Activated CD4-positive, alpha-beta T cell treated with anti-CD3 and anti-CD28 coated beads, Interleukin-2, amount 10 ng/mL, durations not matched to agents 7 days and 5 days (primary cell): ENCODE data around the gene CISTR. TPM values are rescaled to one million over a fixed set of nuclear protein-coding genes. Genes with fewer than 3 reads are reported as not detected.

Source experiments
- CTCF ChIA-PET: fragments of 350-600 bp; sonication (Branson Sonifier 250); formaldehyde crosslinking; loops from one replicate; lab custom pipeline; 2021; ENCODE audit warnings: antibody characterized with exemption; lab: Charles Lee
- POLR2A ChIA-PET: fragments of 350-600 bp; sonication (Branson Sonifier 250); formaldehyde crosslinking; loops from one replicate; lab custom pipeline; 2021; ENCODE audit warnings: antibody characterized with exemption; lab: Charles Lee
- DNase-seq: peaks from one replicate; pipeline ENCODE4 v3.0.0-alpha.2; 2020
- H3K27ac Mint-ChIP-seq: one replicate; pipeline ENCODE4 v1.8.0; 2021; ENCODE audit warnings: mild to moderate bottlenecking, moderate library complexity, mixed read lengths
- H3K27me3 Mint-ChIP-seq: one replicate; pipeline ENCODE4 v1.8.0; 2021; ENCODE audit warnings: mixed read lengths
- H3K36me3 Mint-ChIP-seq: one replicate; pipeline ENCODE4 v1.8.0; 2021; ENCODE audit warnings: low read depth, mixed read lengths
- H3K4me1 Mint-ChIP-seq: one replicate; pipeline ENCODE4 v1.8.0; 2021; ENCODE audit warnings: mixed read lengths
- H3K4me3 Mint-ChIP-seq: one replicate; pipeline ENCODE4 v1.8.0; 2021; ENCODE audit warnings: mild to moderate bottlenecking, moderate library complexity, mixed read lengths
- H3K9me3 Mint-ChIP-seq: one replicate; pipeline ENCODE4 v1.8.0; 2021; ENCODE audit warnings: mixed read lengths
- total RNA-seq, 2 experiments: library from RNA; stranded (reverse); gene quantifications; one replicate each; pipeline ENCODE4 v1.2.3, GENCODE V29; 2021

The CISTR gene
- total RNA-seq, 2 experiments from 2014 or later = not detected

DNA sequence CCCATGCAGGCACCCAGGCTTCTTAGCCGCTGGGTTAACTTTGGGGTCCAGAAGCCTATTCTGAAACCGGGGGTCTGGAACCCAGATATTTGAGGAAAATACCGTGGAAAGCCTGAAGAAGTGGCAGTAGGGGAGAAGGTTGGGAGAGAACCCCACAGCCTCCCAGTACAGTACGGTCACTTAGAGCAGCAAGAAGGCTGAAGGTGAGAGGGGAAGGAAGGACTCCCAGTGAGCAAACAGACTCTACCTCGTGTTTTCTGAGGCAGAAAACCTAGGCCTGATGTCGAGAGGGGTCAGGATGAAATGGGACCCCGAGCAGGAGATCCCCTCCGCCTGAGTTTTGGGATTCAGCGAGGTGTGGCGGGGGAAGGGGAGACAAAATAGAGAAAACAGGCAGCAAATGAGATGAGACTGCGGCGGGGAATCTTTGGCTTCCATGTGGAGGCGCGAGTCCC is 13.8 kb downstream of the CISTR start:
- no peaks in the 10 kb centered on the region for H3K9me3 Mint-ChIP-seq
- peaks cover 50% of the 10 kb centered on the region for H3K27me3 Mint-ChIP-seq
- CTCF ChIA-PET = interaction anchor here (0.6 to 2.6 kb wide), 4 partner anchors 10 to 113 kb away, joined by 3 to 9 read pairs (median 6); no protein-coding TSS in a partner anchor
- no peak for DNase-seq
- peaks cover 16% of the 10 kb centered on the region for H3K4me1 Mint-ChIP-seq
- no peak overlapping the region for H3K4me3 Mint-ChIP-seq
- H3K27ac Mint-ChIP-seq = no peak overlapping the region
- no peaks in the 10 kb centered on the region for H3K36me3 Mint-ChIP-seq
- POLR2A ChIA-PET = no interaction called here

DNA sequence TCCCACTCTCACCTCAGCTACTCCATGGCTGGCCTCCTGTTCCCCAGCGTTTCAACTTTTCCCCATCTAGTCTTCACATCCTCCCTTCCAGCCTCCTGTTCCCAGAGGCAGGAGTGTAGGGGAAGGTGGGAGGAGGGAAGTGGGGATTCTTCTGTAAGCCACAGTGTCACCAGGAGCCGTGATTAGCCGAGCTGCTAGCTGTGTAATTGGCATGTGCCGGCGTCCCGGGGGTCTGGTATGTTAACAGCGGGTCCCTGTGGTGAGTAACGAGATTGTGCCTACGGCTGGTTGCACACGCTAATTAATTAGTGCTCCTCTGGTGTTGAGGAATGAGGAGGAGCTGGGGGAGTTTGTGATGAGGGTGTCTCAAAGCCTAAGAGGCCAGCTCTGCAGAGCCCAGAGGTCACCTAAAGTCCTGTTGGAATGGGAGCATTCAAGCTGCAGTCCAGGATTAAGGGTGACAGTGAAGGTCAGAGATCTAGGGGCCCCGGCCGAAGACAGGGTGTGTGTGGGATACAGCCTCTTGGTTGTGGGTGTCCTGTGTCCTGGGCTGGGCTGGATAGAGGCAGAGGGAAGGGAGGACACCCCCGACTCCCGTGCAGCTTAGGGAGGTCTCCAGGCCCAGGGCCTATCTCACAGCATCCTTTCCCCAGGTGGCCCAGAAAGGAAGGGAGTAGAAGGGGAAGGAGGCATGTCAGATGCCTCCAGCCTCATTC is 14.5 kb downstream of the CISTR start:
- Mint-ChIP-seq H3K27me3 (peaks cover 49% of the 10 kb centered on the region), H3K4me1 (peaks cover 16% of the 10 kb centered on the region), H3K27ac (no peak overlapping the region), H3K4me3 (no peak overlapping the region), H3K9me3 (no peaks in the 10 kb centered on the region), H3K36me3 (no peaks in the 10 kb centered on the region)
- DNase-seq = no peak
- CTCF ChIA-PET = interaction anchor here (1.1 to 12.7 kb wide), 5 partner anchors 6 to 264 kb away, joined by 3 to 155 read pairs (median 7); no protein-coding TSS in a partner anchor
- POLR2A ChIA-PET = interaction anchor here (0.6 kb wide), 1 partner anchor 454 kb away, joined by 4 read pairs; no protein-coding TSS in a partner anchor

DNA sequence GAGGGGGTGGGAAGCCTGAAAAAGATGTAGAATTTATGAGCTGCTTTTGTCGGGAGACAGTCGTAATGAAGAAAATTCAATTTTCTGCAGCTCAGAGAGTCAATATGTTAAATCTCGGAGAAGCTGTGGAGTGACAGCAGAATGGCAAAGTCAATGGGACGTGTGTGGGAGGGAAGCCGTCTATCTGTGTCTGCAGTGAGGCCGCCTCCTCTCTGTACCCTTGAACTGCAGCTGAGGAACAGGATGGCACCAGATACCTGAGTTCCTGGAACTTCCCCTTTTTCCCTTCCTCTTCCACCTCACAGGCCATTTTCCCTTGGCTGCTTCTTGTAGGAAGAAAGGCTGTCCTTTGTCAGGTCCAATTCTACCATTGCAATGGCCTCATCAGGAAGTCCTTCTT is 15.2 kb downstream of the CISTR start:
- no peak for DNase-seq
- H3K36me3 Mint-ChIP-seq = no peaks in the 10 kb centered on the region
- no peaks in the 10 kb centered on the region for H3K9me3 Mint-ChIP-seq
- peaks cover 16% of the 10 kb centered on the region for H3K4me1 Mint-ChIP-seq
- no peak overlapping the region for H3K4me3 Mint-ChIP-seq
- no peak overlapping the region for H3K27ac Mint-ChIP-seq
- ChIA-PET POLR2A (interaction anchor here (0.6 kb wide), 1 partner anchor 455 kb away, joined by 4 read pairs; no protein-coding TSS in a partner anchor), CTCF (interaction anchor here (1.1 to 12.7 kb wide), 5 partner anchors 7 to 265 kb away, joined by 3 to 155 read pairs (median 7); no protein-coding TSS in a partner anchor)
- peaks cover 47% of the 10 kb centered on the region for H3K27me3 Mint-ChIP-seq

DNA sequence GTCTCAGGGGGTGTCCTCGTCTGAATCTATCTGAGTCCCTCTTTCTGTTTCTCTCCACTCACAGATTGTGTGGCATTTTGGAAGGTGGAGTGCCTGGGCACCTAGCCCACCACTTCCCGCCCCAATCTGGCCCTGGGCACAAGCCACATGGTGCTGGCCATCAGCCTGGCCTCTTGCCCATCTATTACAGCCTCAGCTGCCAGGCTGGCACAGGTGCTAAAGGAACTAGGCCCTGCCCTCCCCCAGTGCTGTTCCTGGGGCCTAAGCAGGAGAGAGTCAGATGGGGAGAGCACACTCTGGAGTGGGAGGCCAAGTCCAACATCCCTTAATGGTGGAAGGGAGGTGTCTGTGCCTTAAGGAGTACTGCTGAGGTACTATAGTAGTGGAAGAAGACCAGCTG is 16.2 kb downstream of the CISTR start:
- Mint-ChIP-seq H3K27ac (no peak overlapping the region), H3K4me3 (no peak overlapping the region), H3K9me3 (no peaks in the 10 kb centered on the region), H3K27me3 (peaks cover 47% of the 10 kb centered on the region), H3K4me1 (peaks cover 16% of the 10 kb centered on the region), H3K36me3 (no peaks in the 10 kb centered on the region)
- CTCF ChIA-PET = interaction anchor here (12.7 kb wide), 1 partner anchor 8 kb away, joined by 155 read pairs; no protein-coding TSS in a partner anchor
- POLR2A ChIA-PET = no interaction called here
- DNase-seq = no peak

DNA sequence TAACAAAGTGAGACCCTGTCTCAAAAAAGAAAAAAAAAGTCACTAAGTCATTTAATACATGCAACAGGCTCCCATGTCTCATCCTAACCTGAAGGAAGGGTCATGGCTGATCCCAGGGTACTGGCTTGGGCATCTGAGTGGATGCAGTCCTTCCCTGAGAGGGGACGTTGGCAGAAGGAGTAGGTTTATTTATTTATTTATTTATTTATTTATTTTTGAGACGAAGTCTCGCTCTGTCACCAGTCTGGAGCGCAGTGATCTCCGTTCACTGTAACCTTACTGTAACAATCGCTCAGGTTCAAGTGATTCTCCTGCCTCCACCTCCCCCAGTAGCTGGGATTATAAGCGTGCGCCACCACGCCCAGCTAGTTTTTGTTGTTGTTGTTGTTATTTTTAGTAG is 17.4 kb downstream of the CISTR start:
- peaks cover 43% of the 10 kb centered on the region for H3K27me3 Mint-ChIP-seq
- POLR2A ChIA-PET = no interaction called here

DNA sequence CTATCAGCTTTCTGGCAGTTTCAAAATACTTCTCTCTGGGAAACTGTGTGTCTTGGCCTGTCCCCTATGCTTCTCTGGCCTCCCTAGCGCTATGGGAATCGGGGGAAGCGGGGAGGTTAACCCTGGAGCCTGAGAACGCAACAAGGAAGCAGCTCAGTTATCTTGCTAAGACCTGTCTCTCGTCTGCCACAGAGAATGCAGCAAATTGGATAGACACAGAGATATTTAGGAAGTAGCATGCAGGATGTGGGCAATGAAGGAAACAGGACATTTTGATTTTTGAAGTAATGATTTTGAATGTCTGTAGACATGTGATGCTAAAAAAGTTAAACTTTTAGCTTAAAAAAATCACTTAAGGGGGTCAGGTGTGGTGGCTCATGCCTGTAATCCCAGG is 18.0 kb downstream of the CISTR start:
- DNase-seq = no peak
- ChIA-PET POLR2A (no interaction called here), CTCF (interaction anchor here (0.6 to 12.7 kb wide), 2 partner anchors 10 to 58 kb away, joined by 3 to 155 read pairs; partner anchors contain the start of gene ATP5MC2)
- H3K4me1 Mint-ChIP-seq = peaks cover 8% of the 10 kb centered on the region
- H3K27me3 Mint-ChIP-seq = peaks cover 37% of the 10 kb centered on the region
- no peak overlapping the region for H3K27ac Mint-ChIP-seq
- H3K4me3 Mint-ChIP-seq = no peak overlapping the region
- no peaks in the 10 kb centered on the region for H3K9me3 Mint-ChIP-seq
- H3K36me3 Mint-ChIP-seq = no peaks in the 10 kb centered on the region

More for the DNA sequence above, 17.4 kb downstream of the CISTR start:
- Mint-ChIP-seq H3K4me3 (no peak overlapping the region), H3K36me3 (no peaks in the 10 kb centered on the region), H3K27ac (no peak overlapping the region), H3K4me1 (peaks cover 14% of the 10 kb centered on the region), H3K9me3 (no peaks in the 10 kb centered on the region)
- CTCF ChIA-PET = interaction anchor here (1.0 to 12.7 kb wide), 2 partner anchors 9 to 20 kb away, joined by 3 to 155 read pairs; no protein-coding TSS in a partner anchor
- no peak for DNase-seq

DNA sequence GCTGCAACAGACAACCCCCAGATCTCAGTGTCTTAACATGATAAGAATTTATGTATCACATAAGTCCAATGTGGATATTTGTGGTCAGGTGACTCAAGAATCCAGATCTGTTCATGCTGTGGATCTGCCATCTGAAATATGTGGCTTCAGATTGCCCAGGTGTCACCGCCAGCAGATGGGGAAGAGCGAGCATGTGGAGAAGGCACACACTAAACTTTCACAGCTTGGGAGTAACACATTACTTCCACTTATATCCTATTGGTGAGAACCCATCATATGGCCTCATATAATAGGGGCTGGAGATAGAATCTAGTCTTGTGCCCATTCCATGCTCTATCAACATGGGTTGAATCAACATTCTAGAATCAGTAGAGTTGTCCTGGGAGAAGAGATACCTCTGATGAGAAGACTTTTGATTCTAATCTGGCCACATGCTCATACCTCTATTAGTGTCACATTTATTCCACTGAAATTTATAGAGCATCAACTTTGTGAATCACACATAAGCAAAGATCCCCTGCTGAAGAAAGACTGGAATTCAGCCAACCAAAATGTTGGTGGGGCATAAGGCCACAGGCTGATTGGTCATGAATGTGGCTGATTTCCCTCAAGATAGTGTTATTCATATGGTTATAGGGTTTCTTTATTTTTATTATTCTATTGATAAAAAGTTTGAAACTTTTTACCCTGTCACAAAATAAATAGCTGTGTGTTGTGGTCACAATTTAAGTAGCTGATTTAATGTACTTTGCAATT is 18.6 kb downstream of the CISTR start:
- no peak for DNase-seq
- Mint-ChIP-seq H3K9me3 (no peaks in the 10 kb centered on the region), H3K27me3 (peaks cover 33% of the 10 kb centered on the region), H3K36me3 (no peaks in the 10 kb centered on the region), H3K27ac (no peak overlapping the region), H3K4me1 (peaks cover 13% of the 10 kb centered on the region), H3K4me3 (no peak overlapping the region)
- ChIA-PET POLR2A (no interaction called here), CTCF (interaction anchor here (0.6 to 12.7 kb wide), 3 partner anchors 10 to 57 kb away, joined by 3 to 155 read pairs (median 5); partner anchors contain the start of gene ATP5MC2)

DNA sequence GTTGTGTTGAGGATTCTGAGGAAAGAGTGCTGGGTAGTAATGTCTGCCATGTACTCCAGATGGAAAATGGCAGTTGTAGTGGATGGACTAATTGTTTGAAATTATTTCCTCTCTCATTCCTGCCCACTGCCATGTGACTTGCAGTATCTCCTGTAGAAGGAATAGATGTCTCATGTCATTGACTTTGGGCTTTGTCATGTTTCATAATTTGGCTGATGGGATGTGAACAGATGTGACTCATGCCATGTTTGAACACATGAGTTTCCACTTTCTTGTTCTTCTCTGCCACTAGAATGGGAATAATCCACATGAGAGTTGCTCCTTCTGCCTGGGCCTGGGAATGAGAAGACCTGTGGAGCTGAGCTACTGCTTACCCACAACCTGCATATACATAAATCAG is 22.1 kb downstream of the CISTR start:
- no peak overlapping the region for H3K27ac Mint-ChIP-seq
- H3K9me3 Mint-ChIP-seq = no peaks in the 10 kb centered on the region
- POLR2A ChIA-PET = no interaction called here
- H3K27me3 Mint-ChIP-seq = peaks cover 9% of the 10 kb centered on the region
- CTCF ChIA-PET = interaction anchor here (2.6 to 12.7 kb wide), 2 partner anchors 14 to 27 kb away, joined by 7 to 155 read pairs; no protein-coding TSS in a partner anchor
- H3K36me3 Mint-ChIP-seq = no peaks in the 10 kb centered on the region
- H3K4me1 Mint-ChIP-seq = peaks cover 32% of the 10 kb centered on the region
- no peak overlapping the region for H3K4me3 Mint-ChIP-seq
- DNase-seq = no peak

DNA sequence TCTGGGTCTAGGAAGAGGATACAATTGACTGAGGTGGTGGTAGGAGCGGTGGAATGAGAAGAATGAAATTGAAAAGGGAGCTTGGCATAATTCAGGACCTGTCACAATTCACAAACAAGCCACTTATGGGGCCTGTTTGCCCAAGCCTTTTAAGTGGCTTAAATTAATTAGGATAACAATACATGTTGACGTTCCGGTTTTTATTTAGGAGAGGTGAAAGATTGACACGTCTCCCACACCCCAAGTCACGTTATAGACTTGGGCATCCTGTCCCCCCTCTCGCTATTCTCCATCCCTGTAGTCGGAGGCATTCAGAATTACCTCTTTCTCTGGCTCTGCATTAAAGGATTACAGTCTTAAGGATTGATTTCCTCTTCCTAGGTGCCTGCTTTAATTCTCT is 23.6 kb downstream of the CISTR start:
- Mint-ChIP-seq H3K36me3 (peaks cover 6% of the 10 kb centered on the region), H3K9me3 (no peaks in the 10 kb centered on the region), H3K4me3 (peak overlapping the region; percentile 91), H3K27ac (peak overlapping the region; percentile 95), H3K27me3 (peaks cover 5% of the 10 kb centered on the region), H3K4me1 (peaks cover 29% of the 10 kb centered on the region)
- POLR2A ChIA-PET = no interaction called here
- DNase-seq = no peak
- CTCF ChIA-PET = interaction anchor here (1.2 to 12.7 kb wide), 5 partner anchors 9 to 53 kb away, joined by 6 to 155 read pairs (median 7); partner anchors contain the start of gene ATP5MC2

DNA sequence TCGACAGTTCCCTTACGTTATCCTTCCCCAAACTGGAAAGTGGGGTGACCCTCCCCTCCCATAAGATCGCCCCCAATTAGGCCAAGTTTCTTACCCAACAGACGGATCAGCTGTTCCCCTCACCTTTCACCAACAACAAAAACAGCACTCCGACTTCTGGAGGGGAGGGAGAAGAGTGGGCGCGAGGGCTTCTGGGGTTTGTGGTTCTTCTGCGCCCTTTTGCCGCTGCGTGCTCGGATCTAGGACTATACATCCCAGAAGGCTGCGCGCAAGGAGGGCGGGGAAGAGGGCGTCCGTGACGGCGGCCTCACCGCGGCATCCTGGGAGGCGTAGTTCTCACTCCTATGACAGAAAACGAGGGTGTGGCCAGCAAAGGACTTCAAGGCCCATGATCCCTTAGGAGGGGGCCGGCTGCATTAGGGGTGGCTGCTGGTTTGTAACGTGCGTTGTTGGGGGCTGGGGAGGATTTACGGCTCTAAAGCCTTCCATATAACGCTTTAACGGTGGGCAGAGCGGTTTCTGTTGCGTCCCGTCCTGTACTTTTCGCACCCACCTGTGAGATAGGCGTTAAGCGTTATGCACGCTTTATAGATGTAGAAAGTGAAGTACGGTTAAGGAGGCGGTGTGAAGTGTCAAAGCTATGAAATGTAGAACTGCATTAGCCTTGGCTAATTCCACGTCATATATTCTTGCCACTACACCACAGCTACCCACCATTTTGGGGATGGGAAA is 24.3 kb downstream of the CISTR start, which contains the start of gene CALCOCO1:
TSS of gene CALCOCO1 (minus strand) at position 143 of the 732 bp plus-strand sequence. CDS start 2,210 bp downstream, outside the sequence.
- peaks cover 31% of the 10 kb centered on the region for H3K4me1 Mint-ChIP-seq
- H3K9me3 Mint-ChIP-seq = no peaks in the 10 kb centered on the region
- H3K4me3 Mint-ChIP-seq = peak within 1 kb of the TSS; percentile 91
- peaks cover 6% of the 10 kb centered on the region for H3K36me3 Mint-ChIP-seq
- H3K27me3 Mint-ChIP-seq = no peaks in the 10 kb centered on the region
- peak; percentile 98 for DNase-seq
- ChIA-PET CTCF (interaction anchor here (0.9 to 12.7 kb wide), 7 partner anchors 10 to 52 kb away, joined by 3 to 155 read pairs (median 7); partner anchors contain the start of gene ATP5MC2), POLR2A (no interaction called here)
- H3K27ac Mint-ChIP-seq = peak within 1 kb of the TSS; percentile 95

DNA sequence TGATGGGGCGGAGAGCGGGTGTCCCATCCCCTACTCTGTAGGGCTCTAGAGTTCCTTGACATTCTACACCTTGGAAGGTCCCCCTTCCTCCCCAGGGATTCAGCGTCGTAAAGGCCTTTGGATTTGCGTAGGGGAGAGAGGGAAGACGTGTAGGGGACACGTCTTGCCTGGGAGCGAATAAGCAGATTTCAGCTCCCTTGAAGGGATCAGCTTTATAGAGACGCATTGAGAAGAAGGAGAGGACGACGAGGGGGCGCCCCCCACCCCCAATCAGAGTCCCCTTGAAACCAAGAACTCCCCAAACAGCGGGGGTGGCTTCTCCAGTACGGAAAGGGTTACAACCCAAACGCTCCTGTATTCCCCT is 24.9 kb downstream of the CISTR start:
- H3K4me1 Mint-ChIP-seq = peaks cover 31% of the 10 kb centered on the region
- peak overlapping the region; percentile 91 for H3K4me3 Mint-ChIP-seq
- peaks cover 6% of the 10 kb centered on the region for H3K36me3 Mint-ChIP-seq
- no peaks in the 10 kb centered on the region for H3K27me3 Mint-ChIP-seq
- DNase-seq = no peak
- no peaks in the 10 kb centered on the region for H3K9me3 Mint-ChIP-seq
- H3K27ac Mint-ChIP-seq = peak overlapping the region; percentile 95
- POLR2A ChIA-PET = no interaction called here
- CTCF ChIA-PET = interaction anchor here (0.6 to 12.7 kb wide), 5 partner anchors 13 to 513 kb away, joined by 3 to 155 read pairs (median 3); partner anchors contain the start of gene ATP5MC2
